Left ventricle myocardium inferior (tissue), 1 donor: ENCODE data around the gene MYRIP. TPM values are rescaled to one million over a fixed set of nuclear protein-coding genes. Genes with fewer than 3 reads are reported as not detected.
"Not testable (repeated sequence)": the region's sequence is repeated elsewhere in the genome, so short reads cannot be mapped to it uniquely, and the experiment has no call there.

Experiments
- DNase-seq: peaks from one replicate; pipeline ENCODE4 v3.0.0-alpha.2; 2020
- H3K27ac ChIP-seq: fragments of 200-600 bp; replicated peaks from 2 replicates; pipeline ENCODE4 v1.8.0; 2021
- H3K27me3 ChIP-seq: fragments of 200-600 bp; 2 replicates; pipeline ENCODE4 v1.8.0; 2021; ENCODE audit warnings: low read depth
- H3K36me3 ChIP-seq: fragments of 200-600 bp; 2 replicates; pipeline ENCODE4 v1.8.0; 2021
- H3K4me1 ChIP-seq: fragments of 200-600 bp; 2 replicates; pipeline ENCODE4 v1.8.0; 2021
- H3K4me3 ChIP-seq: fragments of 200-600 bp; 2 replicates; pipeline ENCODE4 v1.8.0; 2021; ENCODE audit warnings: mild to moderate bottlenecking, moderate library complexity
- H3K9me3 ChIP-seq: fragments of 200-600 bp; replicated peaks from 2 replicates; pipeline ENCODE4 v1.8.0; 2021
- CTCF ChIP-seq: fragments of 200-600 bp; IDR thresholded peaks from 2 replicates; pipeline ENCODE4 v1.8.0; 2021; ENCODE audit warnings: antibody characterized with exemption, mild to moderate bottlenecking, borderline replicate concordance
- intact Hi-C: fragments of 100-400 bp; cut with micrococcal nuclease; formaldehyde crosslinking; loops from one replicate; pipeline ENCODE4 v1.11.0; 2022
- total RNA-seq: library from RNA; stranded (reverse); fragmentation: NEBNext Ultra II Directional; extraction: Animal tissue kit (Norgen Biotek cat#: 25700); gene quantifications from one replicate; pipeline ENCODE4 v1.2.1, GENCODE V29; 2021
- donor health status: DM: no; HTN: yes; CAD: no; lungs with severe emphysema.

Gene MYRIP
- total RNA-seq, 1 donor from 2014 or later: 1.5 TPM

- TF ChIP-seq CTCF: no peak
- no peaks in the 10 kb centered on the region for H3K27me3 ChIP-seq
Measured at GRCh38 chr3:40020689-40021088, 211.3 kb downstream of the MYRIP start.

GRCh38 chr3:40021338-40021737 is 211.9 kb downstream of the MYRIP start:
- H3K27ac ChIP-seq: no peak overlapping the region
- no peaks in the 10 kb centered on the region for H3K27me3 ChIP-seq
- no peak overlapping the region for H3K4me3 ChIP-seq
- no peak for TF ChIP-seq CTCF
- no peaks in the 10 kb centered on the region for H3K36me3 ChIP-seq
- peaks cover 14% of the 10 kb centered on the region for H3K4me1 ChIP-seq
- DNase-seq: no peak
- intact Hi-C loops: no loop called here
- peaks cover 15% of the 10 kb centered on the region for H3K9me3 ChIP-seq

More at GRCh38 chr3:40020689-40021088, 211.3 kb downstream of the MYRIP start:
- no peak overlapping the region for H3K27ac ChIP-seq
- H3K9me3 ChIP-seq: peaks cover 9% of the 10 kb centered on the region
- intact Hi-C loops: no loop called here
- no peak overlapping the region for H3K4me3 ChIP-seq
- H3K36me3 ChIP-seq: no peaks in the 10 kb centered on the region
- H3K4me1 ChIP-seq: peaks cover 14% of the 10 kb centered on the region
- no peak for DNase-seq

GRCh38 chr3:40022297-40022827 is 213.0 kb downstream of the MYRIP start:
- H3K27me3 ChIP-seq: no peaks in the 10 kb centered on the region
- peaks cover 14% of the 10 kb centered on the region for H3K4me1 ChIP-seq
- no peaks in the 10 kb centered on the region for H3K36me3 ChIP-seq
- peaks cover 21% of the 10 kb centered on the region for H3K9me3 ChIP-seq
- no peak overlapping the region for H3K4me3 ChIP-seq
- TF ChIP-seq CTCF: no peak
- DNase-seq: no peak
- H3K27ac ChIP-seq: no peak overlapping the region
- intact Hi-C loops: no loop called here

- peaks cover 14% of the 10 kb centered on the region for H3K4me1 ChIP-seq
- no peaks in the 10 kb centered on the region for H3K36me3 ChIP-seq
- H3K9me3 ChIP-seq: peaks cover 21% of the 10 kb centered on the region
- no peak overlapping the region for H3K4me3 ChIP-seq
- H3K27me3 ChIP-seq: no peaks in the 10 kb centered on the region
- DNase-seq: no peak
- intact Hi-C loops: no loop called here
- no peak for TF ChIP-seq CTCF
- H3K27ac ChIP-seq: no peak overlapping the region
Measured at GRCh38 chr3:40024526-40024925, 215.1 kb downstream of the MYRIP start.

- H3K4me3 ChIP-seq, H3K4me1 ChIP-seq, H3K36me3 ChIP-seq, DNase-seq, H3K27me3 ChIP-seq, H3K27ac ChIP-seq, intact Hi-C loops: not testable (repeated sequence)
- peaks cover 21% of the 10 kb centered on the region for H3K9me3 ChIP-seq
Measured at GRCh38 chr3:40025892-40026291, 216.5 kb downstream of the MYRIP start.

- no peak for DNase-seq
- H3K36me3 ChIP-seq: no peaks in the 10 kb centered on the region
- H3K4me1 ChIP-seq: no peaks in the 10 kb centered on the region
- TF ChIP-seq CTCF: no peak
- no peak overlapping the region for H3K4me3 ChIP-seq
- no peaks in the 10 kb centered on the region for H3K9me3 ChIP-seq
- no peak overlapping the region for H3K27ac ChIP-seq
- intact Hi-C loops: no loop called here
- H3K27me3 ChIP-seq: no peaks in the 10 kb centered on the region
Measured at GRCh38 chr3:40035177-40035576, 225.8 kb downstream of the MYRIP start.
